GM23338 (cell line): ENCODE measurements around the gene CDYL. TPM values are rescaled to one million over a fixed set of nuclear protein-coding genes. Genes with fewer than 3 reads are reported as not detected.

Experiments used
- ATAC-seq: fragments of 200-7000 bp; cut with Tn5 transposase; 3 replicates; pipeline ENCODE4 v1.9.1; 2020
- DNase-seq: peaks from one replicate; pipeline ENCODE4 v3.0.0-alpha.2; 2015; ENCODE audit warnings: low spot score
- H2AFZ ChIP-seq: fragments of 200-600 bp; sonication (generic); 2 replicates; pipeline ENCODE4 v1.8.0; 2016; ENCODE audit warnings: antibody characterized with exemption, mild to moderate bottlenecking, moderate library complexity
- H3F3A ChIP-seq: fragments of 200-600 bp; sonication (generic); replicated peaks from 2 replicates; pipeline ENCODE4 v1.8.0; 2017; ENCODE audit warnings: antibody characterized with exemption, mixed run types, low read depth
- H3K27ac ChIP-seq: fragments of 200-600 bp; sonication (generic); 2 replicates; pipeline ENCODE4 v1.6.1; 2016; ENCODE audit warnings: low read depth
- H3K27me3 ChIP-seq: fragments of 200-600 bp; sonication (generic); 2 replicates; pipeline ENCODE4 v1.8.0; 2016; ENCODE audit warnings: mild to moderate bottlenecking, mixed run types, moderate library complexity; ENCODE audit not compliant: insufficient read depth
- H3K36me3 ChIP-seq: fragments of 200-600 bp; sonication (generic); 2 replicates; pipeline ENCODE4 v1.8.0; 2016; ENCODE audit warnings: mild to moderate bottlenecking; ENCODE audit not compliant: insufficient read depth
- H3K4me1 ChIP-seq: fragments of 200-600 bp; sonication (generic); 2 replicates; pipeline ENCODE4 v1.8.0; 2016; ENCODE audit warnings: mild to moderate bottlenecking, moderate library complexity; ENCODE audit not compliant: insufficient read depth
- H3K4me2 ChIP-seq: fragments of 200-600 bp; sonication (generic); 2 replicates; pipeline ENCODE4 v1.7.1; 2017; ENCODE audit warnings: mixed run types
- H3K4me3 ChIP-seq: fragments of 200-600 bp; sonication (generic); 2 replicates; pipeline ENCODE4 v1.6.1; 2016; ENCODE audit warnings: mixed run types
- H3K79me2 ChIP-seq: fragments of 200-600 bp; sonication (generic); replicated peaks from 2 replicates; pipeline ENCODE4 v1.8.0; 2017; ENCODE audit warnings: mild to moderate bottlenecking; ENCODE audit not compliant: insufficient read depth
- H3K9me2 ChIP-seq: fragments of 200-600 bp; sonication (generic); 2 replicates; pipeline ENCODE4 v1.8.0; 2017; ENCODE audit not compliant: insufficient read depth
- H4K20me1 ChIP-seq: fragments of 200-600 bp; sonication (generic); replicated peaks from 2 replicates; pipeline ENCODE4 v1.8.0; 2017; ENCODE audit warnings: mild to moderate bottlenecking; ENCODE audit not compliant: insufficient read depth
- H3K27ac Mint-ChIP-seq: 2 replicates; pipeline ENCODE4 v1.8.0; 2020; ENCODE audit warnings: inconsistent platforms, mild to moderate bottlenecking, moderate library complexity, mixed read lengths
- H3K27me3 Mint-ChIP-seq: 3 replicates; pipeline ENCODE4 v1.8.0; 2022; ENCODE audit warnings: low read depth, mild to moderate bottlenecking, moderate library complexity, mixed read lengths, inconsistent platforms; ENCODE audit not compliant: insufficient read depth, poor library complexity
- H3K36me3 Mint-ChIP-seq: 3 replicates; pipeline ENCODE4 v1.8.0; 2021; ENCODE audit warnings: low read depth, mild to moderate bottlenecking, inconsistent platforms, moderate library complexity, mixed read lengths
- H3K4me1 Mint-ChIP-seq: 3 replicates; pipeline ENCODE4 v1.8.0; 2020; ENCODE audit warnings: mild to moderate bottlenecking, inconsistent platforms, mixed read lengths
- H3K4me3 Mint-ChIP-seq: 3 replicates; pipeline ENCODE4 v1.8.0; 2021; ENCODE audit warnings: moderate library complexity, mild to moderate bottlenecking, inconsistent platforms, mixed read lengths
- H3K9me3 Mint-ChIP-seq: 3 replicates; pipeline ENCODE4 v1.8.0; 2020; ENCODE audit warnings: moderate library complexity, mild to moderate bottlenecking, inconsistent platforms, mixed read lengths
- EZH2 ChIP-seq: fragments of 200-600 bp; sonication (generic); IDR thresholded peaks from one replicate; pipeline ENCODE4 v1.8.0; 2017; ENCODE audit warnings: antibody characterized with exemption, mild to moderate bottlenecking, low read depth; ENCODE audit not compliant: unreplicated experiment
- JUNB ChIP-seq: IDR thresholded peaks from one replicate; pipeline ENCODE4 v1.6.1; 2016; ENCODE audit warnings: antibody characterized with exemption; ENCODE audit not compliant: unreplicated experiment
- NANOG ChIP-seq: IDR thresholded peaks from 2 replicates; pipeline ENCODE4 v1.6.1; 2016; ENCODE audit warnings: antibody characterized with exemption, borderline replicate concordance
- POLR2AphosphoS5 ChIP-seq: IDR thresholded peaks from 2 replicates; pipeline ENCODE4 v1.6.1; 2016; ENCODE audit warnings: antibody characterized with exemption, low read depth
- STAT1 ChIP-seq: IDR thresholded peaks from one replicate; pipeline ENCODE4 v1.6.1; 2016; ENCODE audit warnings: antibody characterized with exemption; ENCODE audit not compliant: unreplicated experiment
- ZNF114 ChIP-seq: fragments of 250-450 bp; sonication (Bioruptor Pico); IDR thresholded peaks from 2 replicates; pipeline ENCODE4 v1.5.0; 2020; ENCODE audit warnings: mild to moderate bottlenecking, moderate library complexity
- ZNF331 ChIP-seq: fragments of 250-450 bp; sonication (Bioruptor Pico); IDR thresholded peaks from 2 replicates; pipeline ENCODE4 v1.5.0; 2020; ENCODE audit warnings: low read depth, mild to moderate bottlenecking, moderate library complexity
- ZNF462 ChIP-seq: fragments of 250-450 bp; sonication (Bioruptor Pico); IDR thresholded peaks from 2 replicates; pipeline ENCODE4 v1.5.0; 2020; ENCODE audit warnings: mild to moderate bottlenecking, moderate library complexity
- polyA plus RNA-seq: library from polyadenylated mRNA; unstranded; fragments of >200 nt; fragmentation: Nextera tagmentation; extraction: Ambion mirVana; gene quantifications from 2 replicates; pipeline ENCODE4 v1.2.1, GENCODE V29; 2016
- total RNA-seq: library from RNA; depleted of rRNA; stranded (reverse); fragments of >200 nt; shearing (Covaris generic); gene quantifications from 2 replicates; pipeline ENCODE4 v1.2.3, GENCODE V29; 2014
- TF ChIP-seq, protein P1 (sequence below): IDR thresholded peaks from 2 replicates; pipeline ENCODE4 v1.6.1; 2016; ENCODE audit warnings: antibody characterized with exemption

CDYL gene
- total and polyA plus RNA-seq, 2 experiments from 2014 or later = 67.2 to 128 TPM

GRCh38 chr6:4740032-4740431 lies 36.2 kb upstream of the CDYL start:
- Histone ChIP-seq H3K4me2 (no peak overlapping the region), H3F3A (no peaks in the 10 kb centered on the region), H3K27me3 (no peaks in the 10 kb centered on the region), H4K20me1 (no peaks in the 10 kb centered on the region), H3K9me2 (no peaks in the 10 kb centered on the region), H3K36me3 (no peaks in the 10 kb centered on the region), H3K4me1 (no peaks in the 10 kb centered on the region), H3K79me2 (no peaks in the 10 kb centered on the region), H3K27ac (no peak overlapping the region), H3K4me3 (no peak overlapping the region), H2AFZ (no peak overlapping the region)
- peaks cover 2% of the 10 kb centered on the region for H3K27me3 Mint-ChIP-seq
- TF ChIP-seq, protein P1, sequence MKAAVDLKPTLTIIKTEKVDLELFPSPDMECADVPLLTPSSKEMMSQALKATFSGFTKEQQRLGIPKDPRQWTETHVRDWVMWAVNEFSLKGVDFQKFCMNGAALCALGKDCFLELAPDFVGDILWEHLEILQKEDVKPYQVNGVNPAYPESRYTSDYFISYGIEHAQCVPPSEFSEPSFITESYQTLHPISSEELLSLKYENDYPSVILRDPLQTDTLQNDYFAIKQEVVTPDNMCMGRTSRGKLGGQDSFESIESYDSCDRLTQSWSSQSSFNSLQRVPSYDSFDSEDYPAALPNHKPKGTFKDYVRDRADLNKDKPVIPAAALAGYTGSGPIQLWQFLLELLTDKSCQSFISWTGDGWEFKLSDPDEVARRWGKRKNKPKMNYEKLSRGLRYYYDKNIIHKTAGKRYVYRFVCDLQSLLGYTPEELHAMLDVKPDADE = no peak
- TF ChIP-seq ZNF114 (no peak), POLR2AphosphoS5 (no peak), JUNB (no peak), ZNF331 (CRISPR knock-in tag) (no peak), EZH2 (no peak), ZNF462 (CRISPR knock-in tag) (no peak), NANOG (no peak), STAT1 (no peak)
- H3K4me1 Mint-ChIP-seq = no peaks in the 10 kb centered on the region; the same call in 2 of the 3 replicates
- DNase-seq = no peak
- no peak overlapping the region for H3K4me3 Mint-ChIP-seq
- no peaks in the 10 kb centered on the region for H3K36me3 Mint-ChIP-seq
- no peaks in the 10 kb centered on the region for H3K9me3 Mint-ChIP-seq
- H3K27ac Mint-ChIP-seq = no peak overlapping the region
- no peak for ATAC-seq
